Measurements from ENCODE around the gene MYH9.

Gene MYH9

GRCh38 chr22:36386351-36386899, 1.3 kb downstream of the MYH9 start:
- peak; percentile 75 for DNase-seq (ENCODE audit: low spot score)

- peak; percentile 88 for DNase-seq (ENCODE audit: low spot score)
Observed at GRCh38 chr22:36385491-36386350, 2.0 kb downstream of the MYH9 start.

DNA sequence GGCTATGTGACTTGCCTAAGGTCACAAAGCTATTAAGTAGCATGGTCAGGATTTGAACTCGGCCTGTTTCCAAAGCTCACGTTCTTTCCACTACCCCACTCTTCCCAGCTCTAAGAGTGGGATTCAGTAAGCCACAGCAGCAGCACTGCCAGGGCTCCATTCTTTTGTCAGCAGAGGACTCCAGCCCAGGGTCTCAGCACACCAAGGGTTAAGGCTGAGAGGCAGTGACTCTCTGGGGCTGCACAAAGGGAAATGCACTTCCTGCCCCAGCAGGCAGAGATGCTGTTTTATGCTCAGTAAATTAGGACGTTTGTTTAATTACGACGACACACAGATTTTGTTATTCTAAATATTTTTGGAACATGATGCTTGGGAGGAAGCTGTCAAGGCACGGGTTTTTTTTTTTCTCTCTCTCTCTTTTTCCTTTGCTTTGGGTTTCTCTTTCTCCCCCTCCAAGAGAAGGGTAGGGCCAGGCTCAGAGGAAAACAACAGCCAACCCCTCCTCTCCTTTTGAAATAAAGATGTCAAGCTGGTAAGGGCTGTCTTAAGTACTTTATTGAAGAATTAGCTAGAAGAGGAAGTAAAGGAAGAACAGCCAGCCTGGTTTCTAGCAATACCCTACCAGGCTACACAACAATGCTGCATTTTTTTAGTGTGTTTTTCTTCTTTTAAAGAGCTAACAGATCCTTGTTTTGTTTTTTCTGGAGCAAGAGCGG, 2.8 kb downstream of the MYH9 start:
- DNase-seq (ENCODE audit: low spot score): no peak

GRCh38 chr22:36383110-36383581, 4.6 kb downstream of the MYH9 start:
- DNase-seq (ENCODE audit: low spot score): peak; percentile 65

DNA sequence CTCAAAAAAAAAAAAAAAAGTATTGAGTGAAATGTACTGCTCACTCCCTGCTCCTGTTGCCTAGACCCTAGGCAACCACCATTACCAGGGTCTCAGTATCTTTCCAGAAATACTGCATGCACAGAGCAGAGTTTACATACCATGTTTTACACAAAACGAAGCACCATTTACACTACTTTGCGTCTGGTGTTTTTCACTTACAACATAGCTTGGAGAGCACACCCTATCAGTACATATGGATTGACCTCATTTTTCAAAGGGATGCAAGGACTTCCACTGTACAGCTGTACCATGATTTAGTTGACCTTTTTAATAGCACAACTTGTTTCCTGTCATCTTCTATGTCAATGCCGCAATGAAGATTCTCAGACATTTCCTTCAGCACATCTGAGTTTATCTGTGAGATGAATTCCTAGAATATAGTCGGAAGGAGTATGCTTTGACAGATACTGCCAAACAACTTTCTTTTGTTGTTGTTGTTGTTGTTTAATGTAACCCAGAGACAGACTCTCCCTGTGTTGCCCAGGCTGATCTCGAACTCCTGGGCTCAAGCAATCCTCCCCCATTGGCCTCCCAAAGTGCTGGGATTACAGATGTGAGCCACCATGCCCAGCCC, 6.1 kb downstream of the MYH9 start:
- no peak for DNase-seq (ENCODE audit: low spot score)

- DNase-seq (ENCODE audit: low spot score): no peak
Observed at GRCh38 chr22:36379593-36380361, 8.0 kb downstream of the MYH9 start.

DNA sequence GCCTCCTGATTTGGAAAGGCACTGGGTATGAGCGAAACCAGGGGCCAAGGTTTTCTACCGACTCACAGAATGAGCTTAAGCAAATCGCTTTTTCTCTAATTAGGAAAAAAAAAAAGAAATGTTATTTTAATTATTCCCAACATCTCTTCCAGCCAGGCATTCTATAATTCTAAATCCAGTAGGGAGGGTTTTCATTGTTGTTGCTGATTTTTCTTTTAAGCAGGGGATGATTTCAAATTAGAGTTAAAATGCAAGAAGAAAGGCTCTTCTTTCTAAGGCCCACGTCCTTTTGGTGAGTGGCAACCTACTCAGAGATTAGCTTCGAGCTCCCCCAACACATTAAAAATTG, 8.9 kb downstream of the MYH9 start:
- DNase-seq (ENCODE audit: low spot score): no peak

- no peak for DNase-seq (ENCODE audit: low spot score)
Observed at GRCh38 chr22:36378080-36378868, 9.5 kb downstream of the MYH9 start.

GRCh38 chr22:36377022-36377631, 10.6 kb downstream of the MYH9 start:
- no peak for DNase-seq (ENCODE audit: low spot score)

DNA sequence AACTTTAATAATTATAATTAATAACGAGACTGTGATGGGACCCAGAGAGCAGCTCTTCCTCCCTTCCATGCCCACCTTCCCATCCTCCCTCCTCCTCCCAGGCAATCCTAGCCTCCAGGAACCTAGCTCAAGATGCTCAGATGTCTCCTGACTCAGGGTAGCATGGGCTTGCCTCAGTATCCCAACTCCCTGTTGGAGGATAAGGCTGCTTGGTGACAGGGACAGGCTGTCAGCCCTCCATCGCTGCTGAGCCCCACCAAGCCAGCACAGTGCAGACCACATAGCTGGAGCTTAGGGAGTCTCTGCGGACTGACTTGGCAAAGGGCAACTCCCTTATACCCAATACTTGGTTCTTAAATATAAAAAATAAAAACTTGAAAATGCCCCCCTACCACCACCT, 11.5 kb downstream of the MYH9 start:
- DNase-seq (ENCODE audit: low spot score): no peak

GRCh38 chr22:36375071-36375980, 12.4 kb downstream of the MYH9 start:
- no peak for DNase-seq (ENCODE audit: low spot score)

DNA sequence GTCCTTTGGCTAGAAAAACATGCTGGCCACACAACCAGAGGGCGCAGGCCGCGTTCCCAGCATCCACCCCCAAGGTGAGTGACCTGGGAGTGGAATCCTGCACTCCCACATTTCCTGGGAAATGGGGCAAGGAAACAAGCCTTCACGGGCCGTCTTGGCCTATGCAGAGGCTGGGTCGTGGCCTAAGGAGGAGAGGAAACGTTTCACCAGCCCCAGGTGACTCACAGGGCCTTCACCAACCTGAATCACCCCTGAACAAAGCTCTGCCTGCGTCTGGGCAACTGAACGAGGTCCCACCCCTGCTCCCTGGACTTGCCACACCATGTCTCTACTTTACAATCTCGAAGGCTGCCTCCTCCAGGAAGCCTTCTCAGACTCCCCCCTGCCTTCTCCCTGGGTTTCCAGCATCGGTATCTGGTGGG, 13.2 kb downstream of the MYH9 start:
- DNase-seq (ENCODE audit: low spot score): peak; percentile 85

GRCh38 chr22:36373258-36373579, 14.5 kb downstream of the MYH9 start:
- DNase-seq (ENCODE audit: low spot score): no peak

DNA sequence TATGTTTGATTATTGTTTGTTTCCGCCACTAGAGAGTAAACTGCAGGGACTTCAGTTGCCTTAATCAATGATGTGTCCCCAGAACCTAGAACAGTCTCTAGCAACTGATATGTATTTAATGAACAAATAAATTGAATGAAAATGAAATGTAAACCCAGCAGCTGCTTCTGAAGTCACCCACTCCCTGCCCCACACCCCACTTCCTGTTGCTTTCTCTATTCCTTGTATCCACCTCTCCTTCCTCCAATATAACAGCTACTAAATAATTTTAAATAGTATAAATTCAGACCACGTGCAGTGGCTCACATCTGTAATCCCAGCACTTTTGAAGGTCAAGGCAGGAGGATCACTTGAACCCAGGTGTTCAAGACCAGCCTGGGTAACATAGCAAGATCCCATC, 15.8 kb downstream of the MYH9 start:
- DNase-seq (ENCODE audit: low spot score): no peak

- DNase-seq (ENCODE audit: low spot score): no peak
Observed at GRCh38 chr22:36369922-36370791, 17.6 kb downstream of the MYH9 start.

DNA sequence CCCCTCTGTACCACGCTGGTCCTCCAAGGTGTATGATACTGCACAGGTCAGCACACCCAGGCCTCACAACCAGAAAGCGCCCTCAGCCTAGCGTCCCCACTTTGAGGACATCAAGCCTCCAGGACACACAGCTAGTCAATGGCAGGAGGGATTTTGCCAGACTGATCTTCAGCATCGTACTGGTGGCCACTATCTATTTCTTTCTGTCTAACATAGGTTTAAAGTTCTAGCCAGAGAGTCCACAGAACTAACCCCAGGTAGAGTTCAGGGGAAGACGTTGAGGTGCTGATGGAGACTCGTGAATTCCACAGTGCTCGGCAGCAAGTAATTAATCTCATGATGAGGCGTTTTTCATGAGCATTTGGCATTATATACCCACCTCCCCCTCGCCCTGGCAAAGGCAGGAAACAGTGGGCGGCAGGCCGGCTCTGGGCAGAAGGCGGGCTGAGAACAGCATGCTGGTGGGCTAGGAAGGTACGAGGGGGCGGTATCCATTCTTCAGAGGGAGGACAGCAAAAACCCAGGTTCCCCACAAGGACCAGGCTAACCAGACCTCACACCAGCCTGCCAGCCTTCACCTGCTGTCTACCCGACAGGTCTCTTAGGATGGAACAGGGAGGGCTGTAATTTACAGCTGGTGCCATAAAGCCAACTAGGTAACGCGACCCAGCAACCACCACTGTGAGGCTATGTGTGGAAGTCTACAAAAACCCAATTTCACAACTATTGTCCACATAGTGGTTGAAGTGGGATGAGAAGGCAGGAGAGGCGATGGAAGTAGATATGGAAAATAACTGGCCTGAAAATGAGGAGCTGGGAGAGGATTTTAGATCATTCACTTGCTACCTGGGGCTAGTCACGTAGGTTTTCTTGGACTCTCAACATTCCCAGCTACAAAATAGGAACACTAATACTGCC, 18.5 kb downstream of the MYH9 start:
- no peak for DNase-seq (ENCODE audit: low spot score)

DNA sequence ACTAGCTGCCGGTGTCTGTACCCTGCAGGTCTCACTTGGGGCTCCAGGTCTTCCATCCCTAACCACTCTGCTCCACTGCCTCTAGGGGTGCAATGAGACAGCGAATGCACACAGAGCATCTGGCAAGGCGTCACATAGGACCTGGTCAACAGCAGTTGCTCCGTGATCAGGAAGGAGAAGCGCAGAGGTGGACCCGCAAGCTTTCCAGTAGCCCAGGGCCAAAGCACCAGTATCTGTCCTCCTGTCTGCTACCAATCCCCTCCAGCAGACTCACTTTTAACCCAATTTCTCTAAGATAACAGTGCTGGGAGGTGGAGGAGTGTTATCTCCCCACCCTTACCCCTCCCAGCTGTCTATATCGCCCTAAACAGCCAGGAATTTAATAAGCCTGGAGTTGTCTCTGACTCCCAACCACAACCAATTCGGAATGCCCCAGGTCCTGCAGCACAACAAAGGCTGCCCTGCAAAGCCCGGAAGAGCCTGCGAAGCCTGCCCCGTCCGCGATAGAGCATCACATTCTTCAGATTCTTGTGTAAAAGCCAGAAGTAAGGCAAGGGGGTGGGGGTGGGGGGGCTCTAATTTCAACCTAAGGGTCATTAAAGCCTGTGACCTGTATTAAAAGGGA, 19.3 kb downstream of the MYH9 start:
- DNase-seq (ENCODE audit: low spot score): no peak
